ENCODE measurements around the gene P2RY13. TPM values are rescaled to one million over a fixed set of nuclear protein-coding genes. Genes with fewer than 3 reads are reported as not detected.
A peak's percentile ranks its signal among the peaks of the same experiment; 100 is the strongest.

The P2RY13 gene
- total RNA-seq, 4 donors from 2014 or later, result 0.34 to 1.2 (median 0.58) TPM

DNA sequence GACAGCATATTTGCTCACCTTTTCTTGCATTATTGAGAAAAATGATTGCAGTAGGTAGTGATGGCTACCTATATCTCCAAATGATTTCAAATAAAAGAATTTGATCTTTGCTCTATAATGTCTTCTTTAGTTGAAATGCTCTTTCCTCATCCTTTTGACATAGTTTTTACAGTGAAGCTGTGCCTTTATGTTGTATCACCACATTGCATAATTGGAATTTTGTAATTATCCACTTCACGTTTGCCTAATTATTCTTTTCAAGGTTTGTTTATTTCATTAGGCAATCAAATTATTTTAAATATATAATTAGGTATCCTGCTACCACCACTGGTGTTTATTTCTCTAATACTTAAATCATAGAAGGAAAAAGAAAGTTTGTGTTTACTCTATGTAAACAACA is 21.3 kb upstream of the P2RY13 start:
- 60 to 69% methylated on average over 1 of the region's 1 CpG for WGBS, 2 donors
- TF ChIP-seq, protein P1, sequence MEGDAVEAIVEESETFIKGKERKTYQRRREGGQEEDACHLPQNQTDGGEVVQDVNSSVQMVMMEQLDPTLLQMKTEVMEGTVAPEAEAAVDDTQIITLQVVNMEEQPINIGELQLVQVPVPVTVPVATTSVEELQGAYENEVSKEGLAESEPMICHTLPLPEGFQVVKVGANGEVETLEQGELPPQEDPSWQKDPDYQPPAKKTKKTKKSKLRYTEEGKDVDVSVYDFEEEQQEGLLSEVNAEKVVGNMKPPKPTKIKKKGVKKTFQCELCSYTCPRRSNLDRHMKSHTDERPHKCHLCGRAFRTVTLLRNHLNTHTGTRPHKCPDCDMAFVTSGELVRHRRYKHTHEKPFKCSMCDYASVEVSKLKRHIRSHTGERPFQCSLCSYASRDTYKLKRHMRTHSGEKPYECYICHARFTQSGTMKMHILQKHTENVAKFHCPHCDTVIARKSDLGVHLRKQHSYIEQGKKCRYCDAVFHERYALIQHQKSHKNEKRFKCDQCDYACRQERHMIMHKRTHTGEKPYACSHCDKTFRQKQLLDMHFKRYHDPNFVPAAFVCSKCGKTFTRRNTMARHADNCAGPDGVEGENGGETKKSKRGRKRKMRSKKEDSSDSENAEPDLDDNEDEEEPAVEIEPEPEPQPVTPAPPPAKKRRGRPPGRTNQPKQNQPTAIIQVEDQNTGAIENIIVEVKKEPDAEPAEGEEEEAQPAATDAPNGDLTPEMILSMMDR (IDR thresholded peaks at IDR 0.05), result no peak
- no peak for TF ChIP-seq POLR2A (IDR thresholded peaks at IDR 0.05)
- DNase-seq (ENCODE audit: low spot score in 2 of 2), result no peak
- intact Hi-C loops (cut with DNase I; ENCODE audit: low total_unique reads), result no loop called here
- H3K4me3 ChIP-seq (ENCODE audit: low read depth, poor library complexity, severe bottlenecking), result no peak overlapping the region

DNA sequence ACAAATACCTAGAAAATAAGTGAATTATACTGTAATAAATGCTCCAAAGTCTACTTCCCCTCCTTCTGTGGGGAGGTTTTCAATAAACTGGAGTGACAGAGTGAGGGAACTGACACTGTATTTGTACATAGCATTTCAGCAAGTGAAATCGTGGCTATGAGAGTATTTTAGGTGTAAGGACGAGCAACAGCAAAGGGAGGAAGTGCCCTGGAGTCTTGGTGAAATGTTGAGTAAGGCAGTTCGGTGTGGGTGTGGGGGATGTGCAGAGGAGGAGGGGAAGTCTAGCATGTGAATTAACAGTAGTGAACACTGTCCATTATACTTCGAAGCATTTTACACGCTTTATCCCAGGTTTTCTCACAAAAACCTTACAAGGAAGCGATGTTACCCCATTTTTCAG is 18.1 kb upstream of the P2RY13 start:
- intact Hi-C loops (cut with DNase I; ENCODE audit: low total_unique reads), result no loop called here
- DNase-seq (ENCODE audit: low spot score in 2 of 2), result peak in 1 of 2 donors; percentile 32
- 81 to 84% methylated on average over 6 of the region's 6 CpGs for WGBS, 2 donors

DNA sequence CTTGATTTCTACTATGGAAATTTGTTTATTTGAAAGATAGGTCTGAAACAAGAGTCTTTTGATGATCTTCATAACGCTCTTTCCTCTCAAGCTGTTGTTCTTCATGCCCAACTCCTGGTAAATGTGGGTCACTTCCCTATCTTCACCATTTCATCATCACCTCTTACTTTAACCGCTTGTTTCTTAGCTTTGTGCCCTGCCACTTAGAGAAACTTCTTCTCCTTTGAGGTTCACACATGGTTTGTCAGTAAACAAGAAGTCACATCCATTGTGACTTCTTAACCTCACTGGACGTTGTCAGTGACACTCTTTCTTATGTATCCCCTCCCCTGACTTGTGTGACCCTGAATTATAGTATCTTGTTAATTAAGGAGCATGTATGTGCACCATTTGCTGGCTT is 16.9 kb upstream of the P2RY13 start:
- 59 to 62% methylated on average over 3 of the region's 3 CpGs for WGBS, 2 donors
- TF ChIP-seq, protein P1 (IDR thresholded peaks at IDR 0.05), result no peak
- no peak for TF ChIP-seq POLR2A (IDR thresholded peaks at IDR 0.05)
- intact Hi-C loops (cut with DNase I; ENCODE audit: low total_unique reads), result no loop called here
- no peak for DNase-seq (ENCODE audit: low spot score in 2 of 2)
- H3K4me3 ChIP-seq (ENCODE audit: low read depth, poor library complexity, severe bottlenecking), result no peak overlapping the region

More for the DNA sequence above, 18.1 kb upstream of the P2RY13 start:
- TF ChIP-seq POLR2A (IDR thresholded peaks at IDR 0.05), result no peak
- TF ChIP-seq, protein P1 (IDR thresholded peaks at IDR 0.05), result no peak
- H3K4me3 ChIP-seq (ENCODE audit: low read depth, poor library complexity, severe bottlenecking), result no peak overlapping the region

DNA sequence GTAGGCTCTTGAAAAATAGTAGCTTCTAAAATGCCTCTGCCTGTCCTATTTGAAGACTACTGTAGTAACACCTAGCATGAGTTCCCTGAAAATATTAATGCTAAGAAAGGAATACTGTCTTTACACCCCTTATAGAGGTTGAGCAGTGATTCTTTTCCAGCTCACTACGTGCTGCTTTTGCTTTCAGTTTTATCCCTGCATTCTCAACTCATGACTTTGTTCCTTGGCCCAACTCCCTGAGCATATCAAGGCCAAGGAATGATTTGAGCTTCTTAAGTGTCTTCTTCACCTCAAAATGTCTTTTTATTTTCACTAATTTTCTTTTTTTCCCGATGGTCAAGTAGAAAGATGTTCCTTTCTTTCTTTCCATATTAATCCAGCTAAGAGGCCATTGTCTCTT is 16.5 kb upstream of the P2RY13 start:
- WGBS, 2 donors, result 27 to 34% methylated on average over 2 of the region's 2 CpGs
- TF ChIP-seq, protein P1 (IDR thresholded peaks at IDR 0.05), result no peak
- no peak for TF ChIP-seq POLR2A (IDR thresholded peaks at IDR 0.05)
- intact Hi-C loops (cut with DNase I; ENCODE audit: low total_unique reads), result no loop called here
- H3K4me3 ChIP-seq (ENCODE audit: low read depth, poor library complexity, severe bottlenecking), result no peak overlapping the region
- DNase-seq (ENCODE audit: low spot score in 2 of 2), result peak in 1 of 2 donors; percentile 32

DNA sequence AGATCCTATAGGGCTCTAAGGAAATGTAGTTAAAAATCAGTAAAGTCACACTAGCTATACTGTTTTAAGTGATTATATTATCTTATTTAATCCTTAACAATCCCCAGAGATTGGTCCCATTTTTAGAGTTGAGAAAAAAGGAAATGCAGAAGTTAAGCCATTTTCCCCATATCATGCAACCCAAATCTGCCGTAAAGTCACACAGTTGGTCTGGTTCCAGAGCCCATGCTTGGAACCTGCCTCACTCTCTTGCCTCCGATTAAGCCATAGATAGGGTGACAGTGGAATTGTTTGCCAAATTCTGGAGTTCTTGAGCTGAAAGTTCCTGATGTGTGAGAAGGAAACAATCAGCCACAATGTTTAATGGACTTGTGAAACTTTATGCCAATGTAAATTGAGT is 2.3 kb upstream of the P2RY13 start:
- TF ChIP-seq, protein P1 (IDR thresholded peaks at IDR 0.05), result no peak
- no peak for TF ChIP-seq POLR2A (IDR thresholded peaks at IDR 0.05)
- no peak for DNase-seq (ENCODE audit: low spot score in 2 of 2)
- intact Hi-C loops (cut with DNase I; ENCODE audit: low total_unique reads), result no loop called here
- no peak overlapping the region for H3K4me3 ChIP-seq (ENCODE audit: low read depth, poor library complexity, severe bottlenecking)
- WGBS, 2 donors, result 67 to 83% methylated on average over 2 of the region's 2 CpGs

DNA sequence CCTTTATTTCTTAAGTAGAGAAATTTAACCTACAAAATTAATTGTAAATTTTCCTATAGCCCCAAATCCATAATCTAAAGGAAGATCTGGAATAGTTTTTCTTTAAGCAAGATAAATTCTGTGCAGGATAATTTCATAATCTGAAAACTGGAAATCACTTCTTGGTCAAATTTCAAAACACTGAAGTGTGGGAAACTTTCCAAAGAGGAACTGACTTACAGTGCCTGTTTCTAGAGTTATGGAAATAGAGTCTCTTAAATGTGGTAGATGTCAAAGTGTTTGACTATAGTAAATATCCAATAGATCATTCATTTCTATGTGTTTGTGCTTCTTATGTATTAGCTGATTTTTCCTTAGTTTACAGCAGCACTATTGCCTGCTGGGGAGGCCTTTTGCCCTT is 1.6 kb upstream of the P2RY13 start:
- TF ChIP-seq, protein P1 (IDR thresholded peaks at IDR 0.05), result no peak
- TF ChIP-seq POLR2A (IDR thresholded peaks at IDR 0.05), result no peak
- no peak for DNase-seq (ENCODE audit: low spot score in 2 of 2)
- H3K4me3 ChIP-seq (ENCODE audit: low read depth, poor library complexity, severe bottlenecking), result no peak overlapping the region
- intact Hi-C loops (cut with DNase I; ENCODE audit: low total_unique reads), result no loop called here

Measured in lower leg skin (tissue), 4 donors.